Fibroblast of peridontal ligament (primary cell): ENCODE measurements around the gene TRPC4.
A peak's percentile ranks its signal among the peaks of the same experiment; 100 is the strongest.
"Not testable (repeated sequence)": the region's sequence is repeated elsewhere in the genome, so short reads cannot be mapped to it uniquely, and the experiment has no call there.

Experiments
- DNase-seq: peaks from one replicate; pipeline ENCODE4 v3.0.0-alpha.2; 2010; ENCODE audit errors: extremely low read depth

Gene TRPC4

DNA sequence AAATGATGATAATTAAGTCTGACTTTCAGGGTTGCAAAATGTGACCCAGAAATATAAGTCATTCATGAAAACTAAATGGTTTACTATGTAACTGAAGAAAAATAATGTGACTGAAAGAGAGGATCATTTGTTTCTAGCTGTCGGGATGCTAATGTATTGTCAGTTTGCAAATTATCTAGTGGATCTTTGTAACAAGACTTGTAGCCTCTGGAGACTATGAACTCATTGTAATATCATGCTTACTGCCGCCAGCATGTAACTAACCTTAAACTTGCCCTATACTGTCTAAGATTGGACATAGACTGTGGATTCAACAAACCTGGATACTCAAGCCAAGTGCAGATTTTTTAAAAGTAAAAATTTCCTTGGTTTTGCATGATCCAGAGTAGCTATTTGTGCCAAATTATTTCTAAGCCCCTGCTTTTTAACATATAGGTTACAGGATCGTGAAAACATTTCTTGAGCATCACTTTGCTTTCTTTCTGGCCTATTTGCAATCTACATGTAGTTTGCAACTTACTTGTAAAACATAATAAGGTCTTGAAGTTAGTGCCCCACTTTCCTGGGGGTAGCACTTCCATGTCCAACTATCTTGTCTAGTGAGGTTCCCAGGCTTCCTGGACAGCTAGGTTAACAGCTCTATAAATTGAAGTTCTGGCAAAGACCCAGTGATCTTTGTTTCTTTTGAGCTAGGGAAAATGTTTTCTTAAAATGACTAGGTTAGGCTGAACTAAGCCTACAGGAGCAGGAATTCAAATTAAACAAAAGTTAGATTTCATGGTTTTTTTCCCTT, 267.7 kb downstream of the TRPC4 start:
- no peak for DNase-seq

DNA sequence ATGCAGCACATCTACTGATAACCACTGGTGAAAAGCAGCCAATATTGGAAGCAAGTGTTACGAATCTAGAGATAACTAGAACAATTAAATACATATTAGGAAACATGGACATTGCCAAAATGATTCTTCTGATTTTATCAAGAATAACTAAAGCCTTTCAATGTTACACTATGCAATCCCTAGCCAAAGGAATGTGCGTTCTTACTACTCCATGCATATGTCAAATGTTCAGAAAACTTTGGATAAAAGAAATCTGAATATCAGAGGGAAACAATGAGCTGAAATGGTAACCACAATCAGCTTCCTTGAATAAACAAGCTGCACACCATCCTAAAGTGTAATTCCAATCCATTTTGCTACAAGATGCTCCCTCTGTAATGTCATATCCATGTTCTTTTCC, 270.1 kb downstream of the TRPC4 start:
- peak; percentile 40 for DNase-seq

DNA sequence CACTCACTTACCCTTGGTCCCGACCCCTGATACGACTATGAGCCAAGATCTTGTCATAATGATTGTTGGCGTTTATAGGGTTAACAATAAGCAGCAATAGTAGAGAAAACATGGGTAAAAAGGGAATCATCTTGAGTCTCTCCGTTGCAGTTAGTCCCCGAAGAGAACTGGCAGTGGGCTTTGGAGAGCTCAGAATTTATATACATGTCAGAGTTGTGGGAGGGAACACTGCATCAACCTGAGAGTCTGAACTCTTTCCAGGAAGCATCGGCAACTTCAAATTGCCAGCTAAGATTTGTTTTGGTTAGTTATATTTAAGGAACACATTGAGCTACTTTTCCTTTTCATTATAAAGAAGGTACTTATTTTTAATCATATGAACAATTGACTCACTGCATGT, 271.0 kb downstream of the TRPC4 start, which contains the start of gene POSTN:
Gene POSTN (minus strand): TSS at position 172 of the 400 bp plus-strand sequence. CDS start 42 bp downstream, at position 130.
- DNase-seq: peak; percentile 81

DNA sequence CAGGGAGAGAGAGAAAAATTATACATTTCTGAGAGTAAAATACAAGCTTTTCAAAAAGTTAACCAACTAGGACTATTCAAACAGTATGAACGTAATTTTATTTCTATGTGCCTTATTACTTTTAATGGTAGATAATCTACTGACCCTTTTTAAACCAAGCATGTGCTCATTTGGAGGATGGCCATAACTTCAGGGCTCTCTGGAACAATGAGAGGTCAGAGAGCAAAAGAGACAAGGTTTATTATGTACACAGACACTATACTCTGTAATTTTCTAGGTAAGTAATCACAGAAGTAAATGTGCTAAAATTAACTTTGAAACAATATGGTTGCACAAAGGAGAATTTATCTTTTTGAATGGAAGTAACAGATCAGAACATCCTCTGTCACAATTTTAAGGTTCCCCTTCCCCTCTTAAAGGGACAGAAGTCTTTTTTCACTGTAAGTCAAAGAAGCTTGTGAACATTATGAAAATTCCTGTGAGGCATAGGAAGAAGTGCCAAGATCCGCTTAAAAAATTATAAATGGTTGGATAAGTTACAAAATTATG, 272.0 kb downstream of the TRPC4 start:
- DNase-seq: peak; percentile 53

DNA sequence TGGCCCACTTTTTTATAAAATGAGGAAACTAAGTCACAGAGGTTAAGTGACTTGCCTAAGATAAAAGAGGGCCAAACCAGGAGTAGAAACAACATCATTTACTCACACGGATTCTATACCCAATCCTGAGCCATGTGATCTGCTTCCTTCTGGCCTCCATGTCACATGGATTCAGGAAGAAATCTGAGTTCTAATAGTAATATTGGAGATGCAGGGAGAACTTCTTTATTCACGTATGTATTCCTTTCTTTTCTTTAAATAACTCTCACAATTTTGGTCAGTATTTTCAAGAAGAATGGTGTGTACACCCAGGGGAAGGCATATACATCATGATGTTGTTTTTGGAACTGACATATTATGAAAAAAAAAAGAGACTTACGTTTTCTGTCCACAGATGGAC, 272.8 kb downstream of the TRPC4 start:
- peak; percentile 40 for DNase-seq

DNA sequence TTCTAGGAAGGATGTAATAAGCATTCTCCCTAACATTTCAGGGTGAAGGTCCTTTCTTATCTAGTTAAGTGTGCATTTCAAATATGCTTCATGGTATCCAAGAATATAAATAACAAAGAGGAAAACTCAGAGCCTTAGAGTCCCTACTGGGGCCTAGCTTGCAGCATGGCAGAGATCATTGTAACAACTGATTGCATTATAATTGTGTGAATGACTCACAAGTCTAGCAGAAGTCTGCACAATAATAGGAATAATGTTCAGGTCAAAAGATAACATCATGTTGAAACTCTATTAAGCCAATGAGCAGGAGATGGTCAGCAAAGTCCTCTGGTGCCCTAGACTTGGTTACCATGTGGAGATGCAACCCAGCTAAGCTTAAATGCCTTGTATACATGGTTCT, 274.4 kb downstream of the TRPC4 start:
- DNase-seq: peak; percentile 54

DNA sequence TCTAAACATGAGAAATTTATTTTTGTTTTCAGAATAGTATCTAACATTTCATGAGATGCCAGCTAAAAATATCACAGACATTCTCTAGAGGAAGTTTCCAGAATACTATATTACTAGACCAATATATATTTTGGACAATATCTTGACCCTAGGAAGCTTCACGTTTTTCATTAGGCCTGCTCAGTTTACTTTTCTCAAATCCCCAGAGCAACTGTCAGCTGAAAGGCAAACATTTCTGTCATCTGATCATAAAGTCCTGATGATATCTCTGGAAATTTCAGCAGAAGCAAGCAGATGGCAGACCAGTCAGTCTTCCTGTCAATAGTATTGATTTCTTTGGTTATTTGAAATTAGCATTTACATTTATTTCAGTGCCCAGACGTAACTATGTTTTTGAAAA, 275.0 kb downstream of the TRPC4 start:
- no peak for DNase-seq

DNA sequence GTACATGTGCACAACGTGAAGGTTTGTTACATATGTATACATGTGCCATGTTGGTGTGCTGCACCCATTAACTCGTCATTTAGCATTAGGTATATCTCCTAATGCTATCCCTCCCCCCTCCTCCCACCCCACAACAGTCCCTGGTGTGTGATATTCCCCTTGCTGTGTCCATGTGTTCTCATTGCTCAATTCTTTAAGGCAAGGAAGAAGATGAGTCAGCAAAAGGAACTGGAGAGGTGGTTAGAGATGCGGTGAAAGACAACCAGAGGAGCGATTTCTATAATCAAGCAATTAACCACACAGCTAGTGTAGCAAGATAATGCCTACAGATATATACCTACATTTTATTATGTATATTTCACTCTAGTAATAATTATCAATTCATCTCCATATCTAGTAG, 280.2 kb downstream of the TRPC4 start:
- DNase-seq: not testable (repeated sequence)

DNA sequence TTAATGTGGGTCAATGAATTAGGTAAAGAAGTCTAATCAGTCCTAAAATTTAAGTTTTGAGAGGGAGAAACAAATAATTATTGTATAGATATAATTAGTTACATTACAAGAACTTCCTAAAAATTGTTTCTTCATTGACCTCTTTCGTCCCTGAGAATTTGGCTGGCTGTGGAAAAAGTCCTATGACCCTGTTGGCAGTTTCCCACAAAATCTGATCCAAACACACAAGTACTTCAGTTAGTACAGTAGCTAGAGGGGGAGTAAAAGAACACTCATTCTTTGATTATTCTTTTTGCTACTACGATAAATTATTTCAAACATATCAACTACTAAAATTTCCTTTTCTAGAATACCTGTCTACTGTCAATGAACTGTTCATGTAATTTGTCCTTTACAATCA, 282.3 kb downstream of the TRPC4 start:
- DNase-seq: no peak
